Measurements from ENCODE around the gene LPIN3. TPM values are rescaled to one million over a fixed set of nuclear protein-coding genes. Genes with fewer than 3 reads are reported as not detected.
"Not testable (repeated sequence)": the region's sequence is repeated elsewhere in the genome, so short reads cannot be mapped to it uniquely, and the experiment has no call there.

Gene LPIN3
- total RNA-seq, 2 experiments from 2014 or later: 0.77 to 0.97 TPM

DNA sequence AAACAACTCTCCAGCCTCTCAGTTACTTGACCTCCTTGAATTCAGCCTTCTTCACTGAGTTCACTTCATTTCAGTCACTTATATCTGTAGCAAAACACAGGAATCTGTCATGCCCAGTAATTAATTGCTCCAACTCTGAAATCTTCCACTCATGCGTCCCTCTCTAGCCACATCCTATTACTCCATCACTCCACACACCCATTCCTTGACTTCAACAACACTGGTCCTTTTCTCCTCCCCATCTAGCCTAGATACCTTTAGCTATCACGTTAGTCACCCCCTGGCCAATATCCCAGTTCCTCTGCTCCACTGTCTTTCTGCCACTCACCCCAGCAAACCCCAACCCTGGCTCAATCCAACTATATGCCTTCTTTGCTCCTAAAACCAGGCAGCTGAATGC is 30.8 kb upstream of the LPIN3 start:
- Mint-ChIP-seq H3K4me1 (ENCODE audit: low read depth) (peaks cover 5% of the 10 kb centered on the region), H3K9me3 (no peaks in the 10 kb centered on the region), H3K27ac (no peak overlapping the region), H3K36me3 (no peaks in the 10 kb centered on the region), H3K27me3 (no peaks in the 10 kb centered on the region), H3K4me3 (no peak overlapping the region)
- CTCF ChIA-PET: interaction anchor here (1.0 to 1.4 kb wide), 2 partner anchors 28 to 176 kb away, joined by 3 read pairs; no protein-coding TSS in a partner anchor
- intact Hi-C loops (cut with micrococcal nuclease): no loop called here
- POLR2A ChIA-PET: no interaction called here
- no peak for DNase-seq

DNA sequence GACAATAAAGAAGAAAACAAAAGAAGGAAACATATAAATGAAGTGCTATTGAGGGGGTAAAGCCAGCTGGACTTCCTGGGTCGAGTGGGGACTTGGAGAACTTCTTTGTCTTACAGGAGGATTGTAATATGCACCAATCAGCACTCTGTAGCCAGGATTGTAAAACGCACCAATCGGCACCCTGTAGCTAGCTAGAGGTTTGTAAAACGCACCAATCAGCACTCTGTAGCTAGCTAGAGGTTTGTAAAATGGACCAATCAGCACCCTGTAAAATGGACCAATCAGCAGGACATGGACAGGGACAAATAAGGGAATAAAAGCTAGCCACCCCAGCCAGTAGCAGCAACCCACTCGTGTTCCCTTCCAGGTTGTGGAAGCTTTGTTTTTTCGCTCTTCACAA is 28.6 kb upstream of the LPIN3 start:
- CTCF ChIA-PET: interaction anchor here (1.5 kb wide), 1 partner anchor 139 kb away, joined by 4 read pairs; no protein-coding TSS in a partner anchor
- H3K36me3 Mint-ChIP-seq; H3K27ac Mint-ChIP-seq; POLR2A ChIA-PET; DNase-seq; H3K9me3 Mint-ChIP-seq; H3K27me3 Mint-ChIP-seq; H3K4me3 Mint-ChIP-seq; intact Hi-C loops (cut with micrococcal nuclease): not testable (repeated sequence)
- H3K4me1 Mint-ChIP-seq (ENCODE audit: low read depth): peaks cover 16% of the 10 kb centered on the region

DNA sequence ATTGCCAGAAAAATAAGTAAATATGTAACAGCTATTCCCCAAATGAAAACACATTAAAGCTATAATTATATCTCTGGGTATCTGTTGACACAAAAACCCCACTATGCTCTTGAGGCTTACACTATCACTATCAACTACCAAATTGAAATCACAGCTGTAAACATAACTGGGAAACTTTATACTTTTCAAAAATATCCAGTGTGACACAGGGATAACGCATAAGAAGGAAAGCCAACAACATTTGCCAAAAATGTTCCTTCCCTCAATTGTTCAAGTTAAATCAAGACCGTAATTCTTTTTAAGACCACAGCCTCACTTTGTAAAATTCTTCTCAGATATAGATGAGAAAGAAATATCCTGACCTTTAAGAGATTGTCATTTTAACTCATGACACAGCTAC is 26.2 kb upstream of the LPIN3 start:
- no peaks in the 10 kb centered on the region for H3K36me3 Mint-ChIP-seq
- H3K4me3 Mint-ChIP-seq: no peak overlapping the region
- no peak overlapping the region for H3K27ac Mint-ChIP-seq
- CTCF ChIA-PET: no interaction called here
- no peaks in the 10 kb centered on the region for H3K27me3 Mint-ChIP-seq
- intact Hi-C loops (cut with micrococcal nuclease): no loop called here
- no peaks in the 10 kb centered on the region for H3K9me3 Mint-ChIP-seq
- DNase-seq: no peak
- POLR2A ChIA-PET: no interaction called here
- H3K4me1 Mint-ChIP-seq (ENCODE audit: low read depth): peaks cover 20% of the 10 kb centered on the region

DNA sequence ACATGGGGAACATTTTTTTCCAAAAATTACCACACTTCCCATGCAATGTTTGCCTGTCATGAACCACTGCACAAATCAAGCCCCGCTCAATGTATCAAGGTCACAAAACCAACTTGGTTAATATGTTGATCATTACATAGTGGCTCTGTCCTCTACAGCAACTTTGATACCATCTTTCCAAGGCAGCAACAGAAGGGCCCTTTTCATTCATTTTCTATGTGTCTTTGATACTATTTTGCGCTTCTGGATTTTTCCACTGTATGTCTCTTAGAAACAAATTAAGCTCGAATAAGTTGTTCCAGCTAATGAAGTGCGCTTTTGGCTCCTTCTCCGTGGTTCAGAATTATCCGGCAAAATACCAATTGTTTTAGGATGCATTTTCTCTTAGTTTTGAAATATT is 24.6 kb upstream of the LPIN3 start:
- H3K4me3 Mint-ChIP-seq: peak overlapping the region; percentile 67
- ChIA-PET POLR2A (no interaction called here), CTCF (no interaction called here)
- no peak overlapping the region for H3K27ac Mint-ChIP-seq
- no peaks in the 10 kb centered on the region for H3K9me3 Mint-ChIP-seq
- no peaks in the 10 kb centered on the region for H3K27me3 Mint-ChIP-seq
- H3K36me3 Mint-ChIP-seq: no peaks in the 10 kb centered on the region
- peaks cover 20% of the 10 kb centered on the region for H3K4me1 Mint-ChIP-seq (ENCODE audit: low read depth)
- intact Hi-C loops (cut with micrococcal nuclease): loop anchor here (2.0 to 5.0 kb wide), 4 partner anchors 84 to 287 kb away; partner anchors contain the start of genes PLCG1 and TOP1
- DNase-seq: no peak

DNA sequence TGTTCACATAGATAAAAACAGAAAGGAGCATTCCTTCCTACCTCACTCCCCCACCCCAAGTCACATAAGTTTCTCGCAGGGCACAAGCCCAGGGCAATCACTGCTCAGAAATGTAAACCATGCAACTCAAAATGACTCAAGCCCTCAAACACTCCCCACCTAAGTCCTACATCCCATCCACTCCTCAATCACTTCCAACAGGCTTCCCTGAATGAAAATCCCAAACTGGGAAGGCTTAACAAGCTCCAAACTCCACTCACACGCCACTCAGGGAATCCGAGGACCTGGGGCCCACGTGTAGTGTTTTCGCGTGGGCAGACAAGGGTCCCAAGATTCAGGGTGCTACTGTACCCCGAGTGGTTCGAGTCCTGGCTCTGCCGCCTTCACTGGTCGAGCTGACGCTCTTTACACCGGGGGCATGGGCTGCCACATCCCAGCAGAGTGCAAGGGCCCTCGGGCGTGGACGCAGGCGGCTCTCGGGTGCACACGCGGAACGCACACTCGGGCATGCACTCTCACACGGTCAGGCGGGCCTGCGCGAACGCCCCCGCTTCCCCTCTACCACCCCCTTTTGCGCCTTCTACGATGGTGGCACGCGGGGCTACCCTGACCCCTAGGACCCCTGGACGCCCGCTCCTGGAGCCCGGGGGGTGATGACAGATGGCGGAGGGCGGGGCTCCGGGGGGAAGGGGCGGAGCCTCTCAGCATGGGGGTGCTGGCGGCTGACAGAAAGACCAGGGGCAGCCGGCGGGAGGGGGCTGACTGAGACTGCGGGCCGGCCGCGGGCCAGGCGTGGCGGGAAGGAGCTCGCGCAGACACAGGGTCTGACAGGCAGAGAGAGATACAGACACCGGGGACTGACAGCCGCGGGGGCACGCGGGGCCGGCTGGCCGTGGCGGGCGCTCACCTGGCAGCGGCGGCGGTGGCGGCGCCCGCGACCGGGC is 23.7 kb upstream of the LPIN3 start:
- ChIA-PET CTCF (no interaction called here), POLR2A (no interaction called here)
- peak; percentile 84 for DNase-seq
- Mint-ChIP-seq H3K36me3 (no peaks in the 10 kb centered on the region), H3K27me3 (no peaks in the 10 kb centered on the region), H3K27ac (peak overlapping the region; percentile 14), H3K9me3 (no peaks in the 10 kb centered on the region), H3K4me3 (peak overlapping the region; percentile 67), H3K4me1 (ENCODE audit: low read depth) (peaks cover 20% of the 10 kb centered on the region)
- intact Hi-C loops (cut with micrococcal nuclease): loop anchor here (1.0 to 5.0 kb wide), 6 partner anchors 12 to 288 kb away; partner anchors contain the start of genes LPIN3, PLCG1 and TOP1

DNA sequence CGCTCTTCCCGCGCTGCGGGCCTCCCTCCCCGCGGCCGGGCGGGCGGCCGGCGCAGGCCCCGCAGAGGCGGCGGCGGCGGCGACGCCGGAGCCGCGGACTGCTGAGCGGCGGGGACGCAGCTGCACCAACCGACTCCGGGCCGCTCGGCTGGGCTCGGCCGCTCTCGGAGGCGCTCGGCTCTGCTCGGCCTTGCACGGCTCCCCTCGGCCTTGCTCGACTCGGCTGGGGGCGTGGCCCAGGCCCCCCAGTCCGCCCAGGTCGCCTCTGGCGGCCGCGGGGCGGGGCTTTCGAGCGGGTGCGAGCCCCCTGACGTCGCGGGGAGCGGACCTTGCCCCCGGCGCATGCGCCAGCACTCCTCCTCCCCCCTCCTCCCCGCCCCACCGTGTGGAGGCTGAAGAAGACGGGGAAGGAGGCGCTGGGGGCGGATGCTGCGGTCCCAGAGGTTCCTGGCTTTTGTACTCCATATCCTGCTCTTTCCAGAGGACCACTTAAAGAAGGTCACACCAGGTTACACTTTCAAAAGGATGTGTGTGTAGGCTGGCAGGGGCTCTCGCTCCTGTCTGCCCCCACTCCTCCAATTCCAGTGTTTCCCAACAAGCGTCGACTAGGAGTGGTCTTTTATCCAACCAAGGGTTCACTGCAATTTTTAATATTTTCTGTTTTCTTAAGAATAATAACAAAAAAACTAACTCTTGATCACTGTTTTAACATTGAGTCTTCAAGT is 22.9 kb upstream of the LPIN3 start, which contains the start of gene ZHX3:
Gene ZHX3, minus strand, starts transcription at position 186 of the 725 bp plus-strand sequence. CDS start 112,815 bp downstream, outside the sequence.
- POLR2A ChIA-PET: interaction anchor here (1.3 kb wide), 1 partner anchor 12 kb away, joined by 3 read pairs; no protein-coding TSS in a partner anchor
- CTCF ChIA-PET: interaction anchor here (1.1 to 1.2 kb wide), 2 partner anchors 22 to 184 kb away, joined by 3 to 5 read pairs; no protein-coding TSS in a partner anchor

DNA sequence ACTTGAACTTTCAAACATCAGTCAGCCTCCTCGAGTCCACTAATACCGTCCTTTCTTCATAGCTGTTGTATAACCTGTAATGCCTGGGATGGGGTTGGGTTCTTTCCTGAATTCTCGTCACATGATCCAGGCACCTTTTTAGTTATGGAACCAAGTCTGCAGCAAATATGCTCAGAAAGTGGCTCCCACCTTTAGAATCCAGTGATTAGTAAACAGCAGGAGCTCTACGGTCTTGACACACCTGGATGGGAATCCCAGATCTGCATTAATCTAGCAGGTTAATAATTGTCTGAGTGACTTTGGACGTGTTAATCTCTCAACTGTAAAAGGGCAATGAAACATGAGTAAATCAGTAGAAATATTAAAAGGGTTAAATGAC is 22.4 kb upstream of the LPIN3 start:
- Mint-ChIP-seq H3K36me3 (no peaks in the 10 kb centered on the region), H3K4me3 (peak overlapping the region; percentile 62), H3K27me3 (no peaks in the 10 kb centered on the region), H3K27ac (no peak overlapping the region), H3K4me1 (ENCODE audit: low read depth) (peaks cover 20% of the 10 kb centered on the region), H3K9me3 (no peaks in the 10 kb centered on the region)
- CTCF ChIA-PET: interaction anchor here (1.1 to 1.2 kb wide), 2 partner anchors 21 to 184 kb away, joined by 3 to 5 read pairs; no protein-coding TSS in a partner anchor
- intact Hi-C loops (cut with micrococcal nuclease): loop anchor here (5.0 kb wide), 3 partner anchors 86 to 181 kb away; partner anchors contain the start of gene PLCG1
- POLR2A ChIA-PET: interaction anchor here (1.3 kb wide), 1 partner anchor 11 kb away, joined by 3 read pairs; no protein-coding TSS in a partner anchor
- DNase-seq: no peak

More for the DNA sequence above, 22.9 kb upstream of the LPIN3 start, which contains the start of gene ZHX3:
- Mint-ChIP-seq H3K4me1 (ENCODE audit: low read depth) (peaks cover 20% of the 10 kb centered on the region), H3K4me3 (peak within 1 kb of the TSS; percentile 67), H3K27me3 (no peaks in the 10 kb centered on the region), H3K9me3 (no peaks in the 10 kb centered on the region), H3K36me3 (no peaks in the 10 kb centered on the region), H3K27ac (peak within 1 kb of the TSS; percentile 14)
- intact Hi-C loops (cut with micrococcal nuclease): loop anchor here (1.0 to 5.0 kb wide), 6 partner anchors 12 to 289 kb away; partner anchors contain the start of genes LPIN3, PLCG1 and TOP1
- DNase-seq: peak; percentile 97

DNA sequence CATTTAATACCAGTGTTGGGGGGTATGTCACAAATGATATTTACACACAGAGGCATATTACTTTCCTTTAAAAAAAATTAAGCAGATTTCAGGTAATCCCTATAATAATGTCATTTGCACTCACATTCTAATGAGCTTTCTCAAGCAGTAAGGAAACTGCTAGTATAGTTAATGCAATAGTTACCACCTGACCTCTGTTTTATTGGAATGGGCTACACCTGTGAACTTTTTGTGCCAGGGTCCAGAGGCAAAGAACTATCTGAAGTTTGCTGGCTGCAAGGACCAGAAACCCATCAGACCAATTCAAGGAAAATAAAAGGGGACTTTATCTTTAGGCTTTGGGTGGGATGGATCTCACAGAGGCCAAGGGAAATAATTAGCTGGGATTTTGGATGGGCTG is 20.2 kb upstream of the LPIN3 start:
- DNase-seq: no peak
- Mint-ChIP-seq H3K4me1 (ENCODE audit: low read depth) (peaks cover 14% of the 10 kb centered on the region), H3K27me3 (no peaks in the 10 kb centered on the region), H3K27ac (no peak overlapping the region), H3K4me3 (no peak overlapping the region), H3K9me3 (no peaks in the 10 kb centered on the region), H3K36me3 (no peaks in the 10 kb centered on the region)
- ChIA-PET POLR2A (no interaction called here), CTCF (no interaction called here)
- intact Hi-C loops (cut with micrococcal nuclease): no loop called here

DNA sequence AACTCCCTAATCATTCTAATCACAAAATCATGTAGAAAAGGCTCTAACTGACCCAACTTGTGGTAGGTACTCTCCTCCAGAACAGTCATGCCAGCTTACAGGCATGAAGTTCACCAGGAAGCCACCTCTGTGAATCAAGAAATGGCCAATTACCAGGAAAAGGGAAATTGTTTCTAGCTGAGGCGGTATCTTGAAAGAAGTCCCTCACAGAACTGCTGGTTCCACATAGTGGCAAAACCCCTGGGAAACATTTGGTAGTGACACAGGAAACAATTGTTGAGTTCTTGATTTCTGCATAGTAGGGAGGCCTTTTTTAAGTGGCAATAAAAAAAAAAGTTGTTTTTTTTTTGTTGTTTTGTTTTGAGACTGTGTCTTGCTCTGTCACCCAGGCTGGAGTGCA is 19.6 kb upstream of the LPIN3 start:
- Mint-ChIP-seq H3K9me3 (no peaks in the 10 kb centered on the region), H3K27ac (no peak overlapping the region), H3K36me3 (no peaks in the 10 kb centered on the region), H3K4me1 (ENCODE audit: low read depth) (peaks cover 12% of the 10 kb centered on the region), H3K27me3 (no peaks in the 10 kb centered on the region), H3K4me3 (no peak overlapping the region)
- intact Hi-C loops (cut with micrococcal nuclease): no loop called here
- ChIA-PET POLR2A (no interaction called here), CTCF (interaction anchor here (1.0 kb wide), 1 partner anchor 18 kb away, joined by 4 read pairs; no protein-coding TSS in a partner anchor)
- no peak for DNase-seq

DNA sequence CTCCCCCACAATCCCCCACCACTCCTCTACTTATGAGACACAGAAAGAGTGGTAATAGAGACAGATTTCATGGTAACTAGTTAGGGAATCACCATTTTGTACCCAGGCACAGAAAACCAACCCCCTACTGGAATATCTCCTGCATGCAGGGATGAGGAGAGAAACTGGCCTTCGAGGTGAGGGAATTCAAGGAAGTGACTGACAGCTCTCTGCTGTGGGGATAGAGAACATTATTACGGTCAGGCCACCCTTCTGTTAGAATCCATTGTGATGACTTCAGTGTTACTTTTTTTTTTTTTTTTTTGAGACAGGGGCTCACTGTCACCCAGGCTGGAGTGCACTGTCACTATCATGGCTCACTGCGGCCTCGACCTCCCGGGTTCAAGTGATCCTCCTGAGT is 13.4 kb upstream of the LPIN3 start:
- Mint-ChIP-seq H3K27ac (no peak overlapping the region), H3K9me3 (no peaks in the 10 kb centered on the region), H3K4me3 (no peak overlapping the region), H3K27me3 (no peaks in the 10 kb centered on the region), H3K4me1 (ENCODE audit: low read depth) (peaks cover 11% of the 10 kb centered on the region), H3K36me3 (no peaks in the 10 kb centered on the region)
- intact Hi-C loops (cut with micrococcal nuclease): no loop called here
- no peak for DNase-seq
- ChIA-PET CTCF (interaction anchor here (1.1 to 1.5 kb wide), 2 partner anchors 9 to 192 kb away, joined by 4 read pairs; no protein-coding TSS in a partner anchor), POLR2A (no interaction called here)

DNA sequence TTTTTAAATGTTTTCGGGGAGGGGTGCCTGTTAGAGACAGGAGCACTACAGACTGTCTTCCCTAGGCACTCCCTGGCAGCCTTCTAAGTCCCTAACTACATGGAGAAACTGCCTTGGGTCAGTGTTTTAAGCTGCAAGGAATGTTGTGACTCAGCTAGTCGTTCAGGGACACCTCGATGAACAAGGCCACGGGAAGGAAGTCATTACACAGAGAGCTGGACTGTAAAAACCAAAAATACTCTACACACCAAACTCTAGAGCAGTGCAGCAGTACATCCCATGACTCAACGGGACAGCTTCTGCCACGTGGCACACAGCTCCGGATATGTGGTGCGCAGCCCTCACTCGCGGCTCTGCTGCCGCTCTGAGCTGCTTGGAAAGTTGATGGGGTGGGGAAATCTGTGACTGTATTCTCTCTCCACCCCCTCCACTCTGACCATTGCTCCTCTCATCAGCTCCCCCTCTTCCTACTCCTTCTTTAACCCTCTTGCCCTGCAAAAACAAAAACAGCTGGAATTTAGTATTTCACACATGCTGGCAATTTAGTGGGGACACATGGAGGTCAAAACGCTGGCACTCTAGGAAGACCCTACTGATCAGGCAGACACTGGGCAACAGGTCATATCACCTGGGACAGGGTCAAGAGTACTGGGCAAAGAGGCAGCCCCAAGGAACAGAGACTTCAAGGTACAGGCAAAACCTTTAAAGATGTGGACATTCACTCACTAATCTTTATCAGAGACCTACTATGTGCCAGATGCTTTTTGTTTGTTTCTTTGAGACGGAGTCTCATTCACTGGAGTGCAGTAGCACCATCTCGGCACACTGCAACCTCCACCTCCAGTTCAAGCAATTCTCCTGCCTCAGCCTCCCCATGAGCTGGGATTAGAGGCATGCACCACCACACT is 10.9 kb upstream of the LPIN3 start:
- no peaks in the 10 kb centered on the region for H3K27me3 Mint-ChIP-seq
- peak overlapping the region; percentile 61 for H3K27ac Mint-ChIP-seq
- H3K9me3 Mint-ChIP-seq: no peaks in the 10 kb centered on the region
- ChIA-PET CTCF (interaction anchor here (0.9 to 1.7 kb wide), 8 partner anchors 8 to 339 kb away, joined by 3 to 12 read pairs (median 4); partner anchors contain the start of gene LPIN3), POLR2A (interaction anchor here (1.1 to 1.2 kb wide), 2 partner anchors 12 to 209 kb away, joined by 3 read pairs; partner anchors contain the start of gene ZHX3)
- peak; percentile 81 for DNase-seq
- peaks cover 11% of the 10 kb centered on the region for H3K4me1 Mint-ChIP-seq (ENCODE audit: low read depth)
- no peak overlapping the region for H3K4me3 Mint-ChIP-seq
- intact Hi-C loops (cut with micrococcal nuclease): loop anchor here (1.0 kb wide), 1 partner anchor 12 kb away; the partner anchor contains the start of gene ZHX3
- H3K36me3 Mint-ChIP-seq: no peaks in the 10 kb centered on the region

Data from activated CD4-positive, alpha-beta memory T cell treated with anti-CD3 and anti-CD28 coated beads for 36 hours (primary cell).